PFSK-1 (cell line): ENCODE data around the gene NCAM2.

ENCODE experiments used
- FOXP2 ChIP-seq: optimal IDR thresholded peaks from 2 replicates; pipeline ENCODE3; 2011; ENCODE audit warnings: borderline replicate concordance, control low read depth, inconsistent platforms; ENCODE audit not compliant: insufficient read depth; ENCODE audit errors: extremely low read length, extremely low read depth
- POLR2AphosphoS5 ChIP-seq: IDR thresholded peaks from 2 replicates; pipeline ENCODE4 v1.6.1; 2012; ENCODE audit warnings: low read depth, mild to moderate bottlenecking, control low read depth, low read length, moderate library complexity
- REST ChIP-seq, 2 experiments: IDR thresholded peaks; 2 replicates each; pipeline versions ENCODE4 v1.6.1 to v1.8.0; 2011 to 2012; ENCODE audit warnings: low read depth in 2 of 2, low read length in 2 of 2, control low read depth in 1 of 2, inconsistent platforms in 1 of 2, mild to moderate bottlenecking in 1 of 2, moderate library complexity in 1 of 2; ENCODE audit not compliant: insufficient read depth in 1 of 2
- SIN3A ChIP-seq: IDR thresholded peaks from 2 replicates; pipeline ENCODE4 v1.6.1; 2012; ENCODE audit warnings: mild to moderate bottlenecking, low read length, moderate library complexity, borderline replicate concordance; ENCODE audit not compliant: insufficient read depth

GRCh38 chr21:21007606-21008005, 9.4 kb downstream of the NCAM2 start:
- TF ChIP-seq POLR2AphosphoS5, result no peak
- TF ChIP-seq REST (IDR thresholded peaks at IDR 0.05; ENCODE audit: insufficient read depth in 1 of 2, low read depth in 2 of 2, low read length in 2 of 2), result no peak
- no peak for TF ChIP-seq FOXP2
- no peak for TF ChIP-seq SIN3A
